Measurements from ENCODE around the gene ESYT2.

DNA sequence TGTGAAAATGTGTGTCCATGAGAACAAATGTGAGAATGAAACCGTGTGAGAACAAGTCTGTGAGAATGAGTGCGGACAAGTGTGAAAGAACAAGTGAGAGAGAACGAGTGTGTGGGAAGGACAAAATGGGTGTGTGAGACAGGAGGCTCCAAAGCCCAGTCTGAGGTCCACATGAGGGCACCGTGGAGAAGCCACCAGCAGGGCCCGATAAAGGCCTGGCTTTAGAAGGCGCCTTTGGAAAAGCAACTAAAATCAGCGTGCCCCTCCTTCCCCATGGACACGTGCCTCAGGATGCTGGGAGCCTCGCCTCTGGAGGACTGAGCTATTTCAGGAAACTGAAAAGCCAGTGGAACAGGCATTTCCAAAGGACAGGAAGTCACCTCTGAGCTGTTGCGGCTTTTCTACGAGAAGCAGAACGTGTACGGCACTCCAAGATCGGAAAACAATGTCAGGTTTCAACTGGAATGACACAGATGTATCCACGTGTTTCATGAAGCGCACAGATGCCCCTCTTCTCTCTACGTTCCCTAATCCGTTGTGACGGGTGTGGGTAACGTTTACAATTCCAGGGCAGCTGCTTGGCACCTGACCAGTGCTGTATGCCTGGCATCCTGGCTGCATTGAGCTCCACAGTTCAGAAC, 46.4 kb downstream of the ESYT2 start:
- no peak for TF ChIP-seq TAF1 (IDR thresholded peaks at IDR 0.05; ENCODE audit: borderline replicate concordance, low read depth, low read length)
- TF ChIP-seq POLR2AphosphoS5 (IDR thresholded peaks at IDR 0.05; ENCODE audit: low read depth, low read length) = no peak
- TF ChIP-seq POLR2A (IDR thresholded peaks at IDR 0.05; ENCODE audit: low read depth, low read length) = no peak
